H7 (cell line): ENCODE results near the gene TIMMDC1. TPM values are rescaled to one million over a fixed set of nuclear protein-coding genes. Genes with fewer than 3 reads are reported as not detected.
"Not testable (repeated sequence)": the region's sequence is repeated elsewhere in the genome, so short reads cannot be mapped to it uniquely, and the experiment has no call there.

Experiments used
- DNase-seq: peaks from one replicate; pipeline ENCODE4 v3.0.0; 2012
- H3K27me3 ChIP-seq: 2 replicates; pipeline ENCODE4 v1.6.0; 2011; ENCODE audit warnings: mild to moderate bottlenecking, low read length; ENCODE audit not compliant: control insufficient read depth, insufficient read depth
- H3K36me3 ChIP-seq: replicated peaks from 2 replicates; pipeline ENCODE4 v1.5.1; 2011; ENCODE audit warnings: low read length; ENCODE audit not compliant: control insufficient read depth, insufficient read depth
- H3K4me3 ChIP-seq: 2 replicates; pipeline ENCODE4 v1.5.1; 2011; ENCODE audit warnings: low read depth, mild to moderate bottlenecking, control low read depth, low read length, moderate library complexity; ENCODE audit not compliant: insufficient read depth
- total RNA-seq: library from RNA; depleted of rRNA; stranded (reverse); fragments of >200 nt; shearing (Covaris generic); gene quantifications from 2 replicates; pipeline ENCODE4 v1.2.3, GENCODE V29; 2014

The TIMMDC1 gene
- total RNA-seq, 1 experiment from 2014 or later = 84.0 TPM

DNA sequence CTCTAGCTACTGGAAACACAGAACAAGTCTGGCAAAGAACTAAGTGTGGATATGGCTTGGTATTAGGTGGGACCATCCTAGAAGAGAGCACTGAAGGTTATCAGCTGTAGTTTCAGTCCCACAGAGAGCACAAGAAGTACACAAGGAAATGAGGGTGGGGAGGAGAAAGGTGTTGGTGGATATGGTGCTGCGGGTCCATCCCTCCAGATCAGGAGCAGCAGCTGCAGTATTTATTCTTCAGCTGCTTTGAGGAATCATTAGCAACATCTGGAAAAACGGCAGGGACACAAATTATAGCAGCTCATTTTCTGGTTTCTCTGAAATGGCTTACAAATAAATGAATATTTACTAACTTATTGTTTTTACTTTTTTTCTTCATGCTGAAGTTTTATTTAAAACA, 32.1 kb downstream of the TIMMDC1 start:
- H3K27me3 ChIP-seq = no peaks in the 10 kb centered on the region
- no peak overlapping the region for H3K4me3 ChIP-seq
- no peak for DNase-seq
- no peaks in the 10 kb centered on the region for H3K36me3 ChIP-seq

DNA sequence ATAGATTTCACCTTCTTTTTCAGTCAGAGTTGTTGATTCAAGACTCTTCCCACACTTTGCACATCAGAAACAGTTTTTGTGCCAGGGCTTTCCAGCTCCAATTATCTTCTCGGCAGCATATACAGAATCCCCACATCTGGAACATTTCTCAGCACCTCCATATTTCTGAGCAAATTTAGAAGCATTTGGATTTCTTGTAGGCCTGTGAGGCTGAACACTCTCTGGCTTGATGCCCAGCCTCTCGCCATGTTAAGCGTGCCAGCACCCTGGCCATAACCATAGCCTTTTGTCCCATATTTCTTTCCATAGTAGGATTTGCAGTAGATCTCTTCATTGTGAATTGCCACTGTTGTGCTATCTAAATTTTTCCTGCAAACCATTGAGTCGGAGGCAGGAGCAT, 32.8 kb downstream of the TIMMDC1 start:
- no peak for DNase-seq
- no peaks in the 10 kb centered on the region for H3K27me3 ChIP-seq
- H3K4me3 ChIP-seq = no peak overlapping the region
- H3K36me3 ChIP-seq = no peaks in the 10 kb centered on the region

GRCh38 chr3:119534296-119534695, 35.9 kb downstream of the TIMMDC1 start:
- DNase-seq = no peak
- H3K27me3 ChIP-seq = no peaks in the 10 kb centered on the region

DNA sequence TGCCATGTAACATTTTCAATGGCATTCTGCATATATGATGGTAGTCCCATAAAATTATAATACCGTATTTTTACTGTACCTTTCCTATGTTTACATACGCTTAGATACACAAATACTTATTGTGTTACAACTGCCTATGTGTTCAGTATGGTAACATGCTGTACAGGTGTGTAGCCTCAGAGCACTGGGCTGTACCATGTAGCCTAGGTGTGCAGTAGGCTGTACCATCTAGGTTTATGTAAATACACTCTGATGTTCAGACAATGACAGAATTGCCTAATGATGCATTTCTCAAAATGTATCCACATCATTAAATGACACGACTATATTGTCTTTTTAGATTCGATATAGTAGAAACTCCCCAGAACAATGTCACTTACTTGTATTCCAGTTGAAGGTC, 38.4 kb downstream of the TIMMDC1 start:
- Histone ChIP-seq H3K27me3 (no peaks in the 10 kb centered on the region), H3K36me3 (no peaks in the 10 kb centered on the region), H3K4me3 (no peak overlapping the region)
- no peak for DNase-seq

More at GRCh38 chr3:119534296-119534695, 35.9 kb downstream of the TIMMDC1 start:
- Histone ChIP-seq H3K36me3 (no peaks in the 10 kb centered on the region), H3K4me3 (no peak overlapping the region)

DNA sequence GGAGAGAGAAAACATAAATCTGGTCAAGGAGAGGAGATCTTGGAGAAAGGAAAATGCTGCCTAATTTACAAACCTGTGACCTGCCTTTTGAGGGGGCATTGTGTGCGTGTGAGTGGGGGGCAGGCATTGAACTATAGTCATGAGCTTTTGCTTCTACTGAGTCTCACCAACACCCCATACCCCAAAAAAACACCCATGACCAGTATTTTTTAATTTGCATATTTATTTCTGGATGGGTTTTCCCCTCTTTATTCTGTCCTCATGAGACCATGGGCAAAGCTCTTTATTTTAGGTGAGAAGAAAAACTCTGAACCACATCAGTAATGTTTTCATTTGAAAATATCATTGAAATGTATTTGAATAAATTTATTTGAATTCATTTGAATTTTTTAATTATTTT, 40.4 kb downstream of the TIMMDC1 start:
- Histone ChIP-seq H3K27me3 (no peaks in the 10 kb centered on the region), H3K36me3 (no peaks in the 10 kb centered on the region), H3K4me3 (no peak overlapping the region)
- no peak for DNase-seq

DNA sequence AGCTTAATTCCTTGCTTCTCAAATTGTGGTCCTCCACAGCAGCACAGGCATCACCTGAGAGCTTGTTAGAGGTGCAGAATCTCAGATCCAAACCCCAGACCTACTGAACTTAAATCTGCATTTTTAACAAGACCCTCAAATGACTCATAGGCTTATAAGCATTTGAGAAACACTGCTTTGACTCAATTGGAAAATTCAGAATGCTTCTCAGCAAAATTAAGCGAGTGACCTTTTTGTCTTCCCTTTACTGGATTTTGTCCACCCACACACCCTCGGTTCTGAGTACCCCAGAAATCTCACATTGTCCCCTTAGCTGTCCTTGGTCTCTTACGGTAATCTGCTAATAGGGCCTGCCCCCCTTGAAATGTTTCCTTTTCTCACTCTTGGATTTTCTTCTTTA, 43.2 kb downstream of the TIMMDC1 start:
- Histone ChIP-seq H3K36me3 (no peaks in the 10 kb centered on the region), H3K4me3 (no peak overlapping the region), H3K27me3 (no peaks in the 10 kb centered on the region)
- no peak for DNase-seq

GRCh38 chr3:119542168-119542767, 43.9 kb downstream of the TIMMDC1 start:
- no peak overlapping the region for H3K4me3 ChIP-seq
- no peak for DNase-seq
- no peaks in the 10 kb centered on the region for H3K36me3 ChIP-seq
- no peaks in the 10 kb centered on the region for H3K27me3 ChIP-seq

GRCh38 chr3:119543147-119543546, 44.8 kb downstream of the TIMMDC1 start:
- Histone ChIP-seq H3K27me3 (no peaks in the 10 kb centered on the region), H3K36me3 (no peaks in the 10 kb centered on the region), H3K4me3 (no peak overlapping the region)
- no peak for DNase-seq

DNA sequence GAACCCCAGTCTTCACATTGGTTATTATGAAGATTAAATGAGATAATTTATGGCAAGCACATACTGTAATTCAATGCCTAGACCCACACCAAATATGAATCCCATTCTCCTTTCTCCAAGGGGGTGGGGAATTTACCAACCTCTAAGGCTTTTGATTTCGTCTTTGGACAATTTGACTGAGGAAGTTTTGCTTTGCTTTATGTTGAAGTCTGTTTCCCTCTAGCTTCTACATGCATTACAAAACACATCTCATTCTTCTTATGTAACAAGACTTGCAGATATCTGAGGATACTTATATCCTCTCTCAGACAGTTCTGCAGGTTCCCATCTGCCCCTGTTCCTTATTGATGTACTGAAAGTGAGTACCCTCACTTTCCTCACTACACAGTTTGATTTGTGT, 48.9 kb downstream of the TIMMDC1 start:
- Histone ChIP-seq H3K36me3 (no peaks in the 10 kb centered on the region), H3K27me3 (no peaks in the 10 kb centered on the region), H3K4me3 (no peak overlapping the region)
- DNase-seq = no peak

DNA sequence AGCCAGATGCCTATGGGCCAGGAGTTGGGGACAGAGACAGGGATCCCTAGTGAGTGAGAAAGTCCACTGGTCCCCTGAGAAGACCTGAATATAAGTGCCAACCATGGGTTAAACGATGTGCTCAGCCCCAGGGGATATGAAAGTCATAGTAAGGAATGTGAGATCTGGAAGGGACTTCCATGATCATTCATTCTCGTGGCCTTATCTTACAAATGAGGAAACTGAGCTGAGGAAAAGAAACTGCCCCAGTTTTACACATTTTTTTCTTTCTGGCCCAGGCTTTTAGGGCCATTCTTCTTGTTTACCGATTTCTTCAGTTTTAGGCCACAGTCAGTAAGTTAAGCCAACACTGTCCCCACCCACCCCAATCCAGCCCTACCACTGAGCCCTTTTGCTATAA, 50.0 kb downstream of the TIMMDC1 start:
- Histone ChIP-seq H3K27me3 (no peaks in the 10 kb centered on the region), H3K36me3 (no peaks in the 10 kb centered on the region), H3K4me3 (no peak overlapping the region)
- DNase-seq = no peak

DNA sequence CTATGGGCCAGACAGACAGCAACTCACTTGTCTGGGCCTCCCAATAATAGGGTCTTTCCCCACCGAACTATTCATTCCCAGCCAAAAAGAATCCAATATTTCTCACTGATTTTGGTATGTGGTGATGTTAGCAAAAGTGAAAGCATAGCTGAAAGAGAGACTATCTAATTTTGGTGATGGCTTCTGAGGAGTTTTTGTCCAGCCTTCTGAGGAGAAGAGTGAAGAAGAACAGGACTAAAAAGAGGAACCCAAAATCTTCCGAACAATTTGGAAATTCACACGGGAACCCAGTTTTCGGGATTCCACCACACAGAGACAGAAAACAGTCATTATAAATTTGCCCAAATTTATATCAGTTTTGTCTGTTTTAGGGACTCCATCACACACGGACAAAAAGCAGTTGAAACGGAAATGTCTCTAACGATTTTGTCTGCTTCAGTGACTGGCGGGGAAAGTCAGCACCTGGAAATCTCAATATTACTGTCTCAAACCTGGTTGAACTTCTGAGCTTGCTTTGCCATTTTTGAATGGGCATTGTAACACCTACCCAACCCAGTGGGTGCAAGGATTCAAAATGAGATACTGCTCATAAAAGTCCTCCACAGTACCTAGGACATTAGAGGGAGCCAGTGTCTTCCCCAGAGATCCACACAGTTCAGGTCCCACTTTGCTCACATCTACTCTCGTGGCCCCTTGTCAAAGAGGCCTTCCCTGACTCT, 52.0 kb downstream of the TIMMDC1 start:
- DNase-seq = no peak
- Histone ChIP-seq H3K36me3 (no peaks in the 10 kb centered on the region), H3K27me3 (no peaks in the 10 kb centered on the region)

GRCh38 chr3:119551598-119551997, 53.3 kb downstream of the TIMMDC1 start:
- no peak overlapping the region for H3K4me3 ChIP-seq
- no peak for DNase-seq
- no peaks in the 10 kb centered on the region for H3K27me3 ChIP-seq
- H3K36me3 ChIP-seq = no peaks in the 10 kb centered on the region

More for the DNA sequence above, 52.0 kb downstream of the TIMMDC1 start:
- H3K4me3 ChIP-seq = no peak overlapping the region

DNA sequence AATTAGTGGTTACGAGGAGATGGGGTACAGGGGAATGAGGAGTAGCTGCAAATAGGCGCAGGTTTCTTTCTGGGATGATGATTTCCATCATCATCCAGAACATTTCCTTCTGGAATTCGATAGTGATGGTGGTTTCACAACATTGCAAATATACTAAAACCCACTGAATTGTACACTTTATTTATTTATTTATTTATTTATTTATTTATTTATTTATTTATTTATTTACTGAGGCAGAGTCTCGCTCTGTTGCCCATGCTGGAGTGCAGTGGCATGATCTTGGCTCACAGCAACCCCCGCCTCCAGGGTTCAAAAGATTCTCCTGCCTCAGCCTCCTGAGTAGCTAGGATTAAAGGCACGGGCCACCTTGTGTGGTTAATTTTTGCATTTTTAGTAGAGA, 54.6 kb downstream of the TIMMDC1 start:
- DNase-seq, H3K4me3 ChIP-seq, H3K27me3 ChIP-seq, H3K36me3 ChIP-seq: not testable (repeated sequence)

DNA sequence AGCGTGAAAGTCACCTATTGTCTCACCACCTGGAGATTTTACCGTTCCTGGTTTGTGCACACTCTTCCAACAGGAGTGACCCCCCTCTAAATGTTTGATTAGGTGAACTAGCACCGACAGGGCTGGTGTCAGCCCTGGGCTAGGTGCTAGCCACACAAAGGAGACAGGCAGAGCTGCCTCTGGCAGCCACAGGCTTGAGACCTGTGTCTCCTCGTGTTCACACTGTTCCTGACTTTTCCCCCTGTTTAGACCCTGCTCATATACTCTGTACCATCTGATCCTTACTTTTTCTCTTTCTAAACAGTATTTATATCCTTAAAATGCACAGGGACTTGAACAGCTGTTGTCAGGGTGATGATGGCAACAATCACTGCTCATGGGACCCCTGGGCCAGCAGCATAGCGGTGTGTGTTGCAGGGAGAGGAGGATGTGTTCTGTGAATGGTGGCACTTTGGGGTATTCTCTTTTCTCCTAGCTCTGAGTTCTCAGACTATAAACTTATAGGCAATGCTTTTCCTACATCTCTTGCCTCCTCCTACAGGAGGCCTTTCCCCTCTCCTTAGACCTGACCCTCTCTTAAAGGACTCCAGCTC, 55.6 kb downstream of the TIMMDC1 start:
- H3K36me3 ChIP-seq = no peaks in the 10 kb centered on the region
- no peak for DNase-seq
- no peaks in the 10 kb centered on the region; the same call in 1 of the 2 replicates for H3K27me3 ChIP-seq
- H3K4me3 ChIP-seq = no peak overlapping the region

DNA sequence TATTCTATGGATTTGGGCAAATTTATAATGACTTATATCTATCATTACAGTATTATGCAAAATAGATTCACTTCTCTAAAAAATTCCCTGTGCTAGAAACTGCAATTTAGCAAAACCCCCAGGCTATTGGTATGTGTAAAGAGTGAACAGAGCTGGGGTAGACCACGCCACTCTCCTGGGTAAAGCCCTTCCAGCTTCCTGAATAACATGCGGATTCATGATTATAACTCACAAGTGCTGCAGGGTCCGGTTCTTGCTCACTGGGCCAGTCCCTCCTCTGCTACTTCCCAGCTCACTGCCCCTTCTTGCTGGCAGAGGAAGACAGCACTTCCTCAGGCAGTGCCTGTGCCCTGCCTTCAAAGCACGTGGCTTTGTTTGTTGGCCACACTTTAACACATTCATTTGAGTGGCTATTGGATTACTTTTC, 57.0 kb downstream of the TIMMDC1 start:
- H3K36me3 ChIP-seq = no peaks in the 10 kb centered on the region
- no peak overlapping the region for H3K4me3 ChIP-seq
- H3K27me3 ChIP-seq = no peaks in the 10 kb centered on the region; the same call in 1 of the 2 replicates
- no peak for DNase-seq
